A549 (cell line): ENCODE data around the gene SPDYE1.

Source experiments
- BHLHE40 ChIP-seq: IDR thresholded peaks from 2 replicates; pipeline ENCODE4 v1.6.1; 2012; ENCODE audit warnings: low read depth, low read length, inconsistent platforms
- CHD2 ChIP-seq: fragments of 150-350 bp; IDR thresholded peaks from 2 replicates; pipeline ENCODE4 v1.6.1; 2014; ENCODE audit warnings: low read length; ENCODE audit not compliant: partially characterized antibody
- MAZ ChIP-seq: fragments of 150-350 bp; IDR thresholded peaks from 2 replicates; pipeline ENCODE4 v1.6.1; 2014; ENCODE audit warnings: antibody characterized with exemption, low read depth, low read length, borderline replicate concordance
- POLR2AphosphoS2 ChIP-seq: conservative IDR thresholded peaks from 2 replicates; pipeline ENCODE4 v1.6.1; 2012; ENCODE audit warnings: low read length, improper control_type of control experiment, inconsistent platforms
- RAD21 ChIP-seq, 2 experiments: fragments of >200 bp in 1 of 2; sonication (Bioruptor Twin) in 1 of 2; formaldehyde crosslinking in 1 of 2; IDR thresholded peaks in 1 of 2; conservative IDR thresholded peaks in 1 of 2; 2 replicates in 1 of 2; 3 replicates in 1 of 2; pipeline ENCODE4 v1.6.1; 2012 to 2018; ENCODE audit warnings: inconsistent platforms in 1 of 2
- RFX5 ChIP-seq: fragments of 450-650 bp; IDR thresholded peaks from 2 replicates; pipeline ENCODE4 v1.7.1; 2014; ENCODE audit warnings: antibody characterized with exemption, mild to moderate bottlenecking, moderate library complexity
- ZC3H11A ChIP-seq: fragments of 450-650 bp; IDR thresholded peaks from 2 replicates; pipeline ENCODE4 v1.6.1; 2014; ENCODE audit warnings: antibody characterized with exemption, mild to moderate bottlenecking
- TF ChIP-seq, protein P1 (sequence below): fragments of >200 bp; sonication (Bioruptor Twin); formaldehyde crosslinking; IDR thresholded peaks from 3 replicates; pipeline ENCODE4 v1.5.1; 2016
- TF ChIP-seq, protein P2 (sequence below): fragments of 450-650 bp; IDR thresholded peaks from 2 replicates; pipeline ENCODE4 v1.6.1; 2014; ENCODE audit warnings: antibody characterized with exemption
- TF ChIP-seq, protein P3 (sequence below): IDR thresholded peaks from 2 replicates; pipeline ENCODE4 v1.6.1; 2012; ENCODE audit warnings: low read depth, borderline replicate concordance
- TF ChIP-seq, protein P4 (sequence below): fragments of 200-600 bp; sonication (generic); IDR thresholded peaks from 2 replicates; pipeline ENCODE4 v1.6.1; 2016; ENCODE audit warnings: antibody characterized with exemption, mild to moderate bottlenecking, moderate library complexity

DNA sequence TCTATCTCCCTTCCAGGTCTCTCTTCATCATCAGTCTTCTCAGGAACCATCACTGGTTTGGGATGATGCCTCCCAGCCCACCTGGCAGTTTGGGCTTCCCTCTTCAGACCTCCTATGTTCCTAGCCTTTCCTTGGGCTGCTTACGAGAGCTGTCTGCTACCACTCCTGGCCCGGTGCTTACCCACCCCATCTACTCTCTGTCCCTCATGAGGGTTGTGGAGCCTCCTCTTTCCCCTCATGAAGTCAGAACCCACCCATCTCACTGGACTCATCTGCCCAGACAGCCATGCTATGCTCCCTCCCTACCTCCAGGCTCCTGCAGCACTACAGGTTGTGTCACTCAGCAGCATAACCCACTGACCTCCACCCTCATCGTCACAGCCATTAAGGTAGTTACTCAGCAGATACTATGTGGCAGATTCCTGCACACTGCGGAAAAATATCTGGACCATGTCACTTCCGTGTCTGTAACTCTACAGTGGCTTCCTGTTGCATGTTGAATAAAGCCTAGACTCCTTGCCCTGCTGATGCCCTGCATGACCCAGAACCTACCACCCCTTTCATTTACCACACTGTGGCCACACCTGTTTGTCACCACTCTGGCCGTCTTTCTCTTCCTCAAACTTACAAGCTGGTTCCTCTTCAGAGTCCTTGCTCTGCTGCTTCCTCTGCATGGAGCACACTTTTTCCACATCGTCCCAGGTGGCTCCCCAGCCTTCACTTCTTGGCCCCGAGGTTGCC is 48.8 kb downstream of the SPDYE1 start:
- TF ChIP-seq, protein P1, sequence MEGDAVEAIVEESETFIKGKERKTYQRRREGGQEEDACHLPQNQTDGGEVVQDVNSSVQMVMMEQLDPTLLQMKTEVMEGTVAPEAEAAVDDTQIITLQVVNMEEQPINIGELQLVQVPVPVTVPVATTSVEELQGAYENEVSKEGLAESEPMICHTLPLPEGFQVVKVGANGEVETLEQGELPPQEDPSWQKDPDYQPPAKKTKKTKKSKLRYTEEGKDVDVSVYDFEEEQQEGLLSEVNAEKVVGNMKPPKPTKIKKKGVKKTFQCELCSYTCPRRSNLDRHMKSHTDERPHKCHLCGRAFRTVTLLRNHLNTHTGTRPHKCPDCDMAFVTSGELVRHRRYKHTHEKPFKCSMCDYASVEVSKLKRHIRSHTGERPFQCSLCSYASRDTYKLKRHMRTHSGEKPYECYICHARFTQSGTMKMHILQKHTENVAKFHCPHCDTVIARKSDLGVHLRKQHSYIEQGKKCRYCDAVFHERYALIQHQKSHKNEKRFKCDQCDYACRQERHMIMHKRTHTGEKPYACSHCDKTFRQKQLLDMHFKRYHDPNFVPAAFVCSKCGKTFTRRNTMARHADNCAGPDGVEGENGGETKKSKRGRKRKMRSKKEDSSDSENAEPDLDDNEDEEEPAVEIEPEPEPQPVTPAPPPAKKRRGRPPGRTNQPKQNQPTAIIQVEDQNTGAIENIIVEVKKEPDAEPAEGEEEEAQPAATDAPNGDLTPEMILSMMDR: no peak
- TF ChIP-seq CHD2 (no peak), MAZ (no peak), RFX5 (no peak), BHLHE40 (no peak), POLR2AphosphoS2 (no peak), ZC3H11A (no peak), RAD21 (conservative IDR thresholded peaks at IDR 0.05 in 1 of 2, IDR thresholded peaks at IDR 0.05 in 1 of 2) (no peak)
- TF ChIP-seq, protein P2, sequence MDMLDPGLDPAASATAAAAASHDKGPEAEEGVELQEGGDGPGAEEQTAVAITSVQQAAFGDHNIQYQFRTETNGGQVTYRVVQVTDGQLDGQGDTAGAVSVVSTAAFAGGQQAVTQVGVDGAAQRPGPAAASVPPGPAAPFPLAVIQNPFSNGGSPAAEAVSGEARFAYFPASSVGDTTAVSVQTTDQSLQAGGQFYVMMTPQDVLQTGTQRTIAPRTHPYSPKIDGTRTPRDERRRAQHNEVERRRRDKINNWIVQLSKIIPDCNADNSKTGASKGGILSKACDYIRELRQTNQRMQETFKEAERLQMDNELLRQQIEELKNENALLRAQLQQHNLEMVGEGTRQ: no peak
- TF ChIP-seq, protein P3, sequence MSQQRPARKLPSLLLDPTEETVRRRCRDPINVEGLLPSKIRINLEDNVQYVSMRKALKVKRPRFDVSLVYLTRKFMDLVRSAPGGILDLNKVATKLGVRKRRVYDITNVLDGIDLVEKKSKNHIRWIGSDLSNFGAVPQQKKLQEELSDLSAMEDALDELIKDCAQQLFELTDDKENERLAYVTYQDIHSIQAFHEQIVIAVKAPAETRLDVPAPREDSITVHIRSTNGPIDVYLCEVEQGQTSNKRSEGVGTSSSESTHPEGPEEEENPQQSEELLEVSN: no peak
- TF ChIP-seq, protein P4, sequence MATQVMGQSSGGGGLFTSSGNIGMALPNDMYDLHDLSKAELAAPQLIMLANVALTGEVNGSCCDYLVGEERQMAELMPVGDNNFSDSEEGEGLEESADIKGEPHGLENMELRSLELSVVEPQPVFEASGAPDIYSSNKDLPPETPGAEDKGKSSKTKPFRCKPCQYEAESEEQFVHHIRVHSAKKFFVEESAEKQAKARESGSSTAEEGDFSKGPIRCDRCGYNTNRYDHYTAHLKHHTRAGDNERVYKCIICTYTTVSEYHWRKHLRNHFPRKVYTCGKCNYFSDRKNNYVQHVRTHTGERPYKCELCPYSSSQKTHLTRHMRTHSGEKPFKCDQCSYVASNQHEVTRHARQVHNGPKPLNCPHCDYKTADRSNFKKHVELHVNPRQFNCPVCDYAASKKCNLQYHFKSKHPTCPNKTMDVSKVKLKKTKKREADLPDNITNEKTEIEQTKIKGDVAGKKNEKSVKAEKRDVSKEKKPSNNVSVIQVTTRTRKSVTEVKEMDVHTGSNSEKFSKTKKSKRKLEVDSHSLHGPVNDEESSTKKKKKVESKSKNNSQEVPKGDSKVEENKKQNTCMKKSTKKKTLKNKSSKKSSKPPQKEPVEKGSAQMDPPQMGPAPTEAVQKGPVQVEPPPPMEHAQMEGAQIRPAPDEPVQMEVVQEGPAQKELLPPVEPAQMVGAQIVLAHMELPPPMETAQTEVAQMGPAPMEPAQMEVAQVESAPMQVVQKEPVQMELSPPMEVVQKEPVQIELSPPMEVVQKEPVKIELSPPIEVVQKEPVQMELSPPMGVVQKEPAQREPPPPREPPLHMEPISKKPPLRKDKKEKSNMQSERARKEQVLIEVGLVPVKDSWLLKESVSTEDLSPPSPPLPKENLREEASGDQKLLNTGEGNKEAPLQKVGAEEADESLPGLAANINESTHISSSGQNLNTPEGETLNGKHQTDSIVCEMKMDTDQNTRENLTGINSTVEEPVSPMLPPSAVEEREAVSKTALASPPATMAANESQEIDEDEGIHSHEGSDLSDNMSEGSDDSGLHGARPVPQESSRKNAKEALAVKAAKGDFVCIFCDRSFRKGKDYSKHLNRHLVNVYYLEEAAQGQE: no peak
